Measurements from ENCODE around the gene NOTUM.

GRCh38 chr17:81925860-81926450 is 35.0 kb downstream of the NOTUM start:
- TF ChIP-seq CTCF (IDR thresholded peaks at IDR 0.05) (no peak), POLR2AphosphoS5 (IDR thresholded peaks at IDR 0.05) (no peak), EP300 (IDR thresholded peaks at IDR 0.05) (no peak)

Data from upper lobe of left lung (tissue), 4 donors.